SK-N-SH (cell line): ENCODE data around the gene ZDHHC14. TPM values are rescaled to one million over a fixed set of nuclear protein-coding genes. Genes with fewer than 3 reads are reported as not detected.

ENCODE experiments used
- CTCF ChIA-PET: fragments of 300-600, 350-600 bp; formaldehyde crosslinking; extraction: SDS; loops from one replicate; lab custom pipeline; 2021; lab: Yijun Ruan, JAX
- POLR2A ChIA-PET: fragments of 350-600 bp; sonication (Branson Sonifier 250); formaldehyde crosslinking; extraction: SDS; loops from one replicate; lab custom pipeline; 2020; ENCODE audit warnings: antibody characterized with exemption, inconsistent platforms; lab: Yijun Ruan, JAX
- DNase-seq: peaks from one replicate; pipeline ENCODE4 v3.0.0; 2012
- H2AFZ ChIP-seq: fragments of 200-600 bp; sonication (generic); 2 replicates; pipeline ENCODE4 v1.8.1; 2016; ENCODE audit warnings: antibody characterized with exemption, mild to moderate bottlenecking, low read depth
- H3F3A ChIP-seq: fragments of 200-600 bp; sonication (generic); replicated peaks from 2 replicates; pipeline ENCODE3; 2016; ENCODE audit warnings: antibody characterized with exemption, mild to moderate bottlenecking; ENCODE audit not compliant: insufficient read depth
- H3K27ac ChIP-seq, 2 experiments: fragments of 200-500 bp in 1 of 2; fragments of 200-600 bp in 1 of 2; sonication (Bioruptor generic) in 1 of 2; sonication (generic), shearing (Covaris generic) in 1 of 2; 2 replicates each; pipeline versions ENCODE4 v1.5.1 to v1.6.1; 2014 to 2016; ENCODE audit warnings: low read depth in 2 of 2, inconsistent platforms in 1 of 2, low read length in 1 of 2, mild to moderate bottlenecking in 1 of 2, mixed read lengths in 1 of 2
- H3K27me3 ChIP-seq: fragments of 200-600 bp; sonication (generic), shearing (Covaris generic); 2 replicates; pipeline ENCODE4 v1.6.1; 2016; ENCODE audit warnings: mixed run types; ENCODE audit not compliant: insufficient read depth
- H3K36me3 ChIP-seq, 2 experiments: fragments of 200-500 bp in 1 of 2; fragments of 200-600 bp in 1 of 2; sonication (Bioruptor generic) in 1 of 2; sonication (generic) in 1 of 2; replicated peaks in 1 of 2; 2 replicates each; pipeline versions ENCODE3 to v1.5.1; 2014 to 2016; ENCODE audit warnings: low read length in 1 of 2, mild to moderate bottlenecking in 1 of 2; ENCODE audit not compliant: insufficient read depth in 2 of 2, control insufficient read depth in 1 of 2
- H3K4me1 ChIP-seq, 2 experiments: fragments of 200-500 bp in 1 of 2; fragments of 200-600 bp in 1 of 2; sonication (Bioruptor generic) in 1 of 2; sonication (generic), shearing (Covaris generic) in 1 of 2; 2 replicates each; pipeline versions ENCODE4 v1.5.1 to v1.6.1; 2014 to 2016; ENCODE audit warnings: low read depth in 1 of 2, low read length in 1 of 2, mixed run types in 1 of 2; ENCODE audit not compliant: insufficient read depth in 2 of 2, control insufficient read depth in 1 of 2
- H3K4me2 ChIP-seq: fragments of 200-600 bp; sonication (generic), shearing (Covaris generic); 2 replicates; pipeline ENCODE4 v1.6.1; 2017; ENCODE audit warnings: mixed run types
- H3K4me3 ChIP-seq, 2 experiments: fragments of 200-500 bp in 1 of 2; fragments of 200-600 bp in 1 of 2; sonication (Bioruptor generic) in 1 of 2; sonication (generic), shearing (Covaris generic) in 1 of 2; 2 replicates each; pipeline versions ENCODE4 v1.5.1 to v1.8.1; 2014 to 2016; ENCODE audit warnings: low read depth in 2 of 2, inconsistent platforms in 1 of 2, low read length in 1 of 2, mild to moderate bottlenecking in 1 of 2, mixed read lengths in 1 of 2, moderate library complexity in 1 of 2
- H3K79me2 ChIP-seq: fragments of 200-600 bp; sonication (generic); 2 replicates; pipeline ENCODE4 v1.8.1; 2017; ENCODE audit warnings: mild to moderate bottlenecking; ENCODE audit not compliant: insufficient read depth
- H3K9ac ChIP-seq: fragments of 200-600 bp; sonication (generic); 2 replicates; pipeline ENCODE4 v1.6.1; 2017; ENCODE audit warnings: mixed run types
- H3K9me2 ChIP-seq: fragments of 200-600 bp; sonication (generic); 2 replicates; pipeline ENCODE4 v1.6.1; 2017; ENCODE audit warnings: mixed run types
- H3K9me3 ChIP-seq: fragments of 200-600 bp; sonication (generic); 2 replicates; pipeline ENCODE4 v1.6.1; 2017; ENCODE audit warnings: mixed run types, mild to moderate bottlenecking, moderate library complexity
- H4K20me1 ChIP-seq: fragments of 200-600 bp; sonication (generic); 2 replicates; pipeline ENCODE4 v1.6.1; 2017; ENCODE audit warnings: mild to moderate bottlenecking, mixed run types; ENCODE audit not compliant: insufficient read depth
- EP300 ChIP-seq, 2 experiments: IDR thresholded peaks; 2 replicates each; pipeline versions ENCODE4 v1.4.0 to v1.6.1; 2012; ENCODE audit warnings: borderline replicate concordance in 1 of 2, low read depth in 1 of 2, low read length in 1 of 2
- FOSL2 ChIP-seq: IDR thresholded peaks from 2 replicates; pipeline ENCODE4 v1.4.0; 2012; ENCODE audit warnings: low read depth, mild to moderate bottlenecking, moderate library complexity, borderline replicate concordance
- FOXJ3 ChIP-seq: sonication (generic); formaldehyde crosslinking; IDR thresholded peaks from 2 replicates; pipeline ENCODE4 v1.5.1; 2020; ENCODE audit warnings: mild to moderate bottlenecking, missing genetic modification reagents
- JUND ChIP-seq: IDR thresholded peaks from 2 replicates; pipeline ENCODE4 v1.4.0; 2012
- NFIC ChIP-seq: IDR thresholded peaks from 2 replicates; pipeline ENCODE4 v1.4.0; 2012; ENCODE audit warnings: borderline replicate concordance
- RAD21 ChIP-seq: IDR thresholded peaks from 2 replicates; pipeline ENCODE4 v1.6.1; 2012; ENCODE audit warnings: mild to moderate bottlenecking, low read length
- RXRA ChIP-seq: IDR thresholded peaks from 2 replicates; pipeline ENCODE4 v1.4.0; 2012; ENCODE audit warnings: low read depth, mild to moderate bottlenecking, borderline replicate concordance
- SIN3A ChIP-seq: IDR thresholded peaks from 2 replicates; pipeline ENCODE4 v1.6.1; 2012; ENCODE audit warnings: low read depth, mild to moderate bottlenecking, low read length, moderate library complexity, borderline replicate concordance
- TEAD4 ChIP-seq: IDR thresholded peaks from 2 replicates; pipeline ENCODE4 v1.4.0; 2012; ENCODE audit warnings: mild to moderate bottlenecking, borderline replicate concordance; ENCODE audit not compliant: insufficient read depth
- WGBS: methylation state at CpG from one replicate; pipeline ENCODE4 v1.1.6; 2017; ENCODE audit warnings: low lambda C conversion rate; 5-methylcytosine and 5-hydroxymethylcytosine counted together
- polyA plus RNA-seq, 3 experiments: library from polyadenylated mRNA; depleted of rRNA; stranded (reverse); fragments of >200 nt; gene quantifications; 2 replicates each; pipeline ENCODE4 v1.2.3, GENCODE V29; 2012
- TF ChIP-seq, protein P1 (sequence below): IDR thresholded peaks from 2 replicates; pipeline ENCODE4 v1.4.0; 2012; ENCODE audit warnings: low read depth, borderline replicate concordance
- TF ChIP-seq, protein P2 (sequence below): fragments of 150-350 bp; IDR thresholded peaks from 2 replicates; pipeline ENCODE4 v1.6.1; 2017; ENCODE audit warnings: antibody characterized with exemption, low read length, low read depth, borderline replicate concordance
- TF ChIP-seq, protein P3 (sequence below): IDR thresholded peaks from 2 replicates; pipeline ENCODE4 v1.4.0; 2012; ENCODE audit warnings: low read depth
- TF ChIP-seq, protein P4 (sequence below): IDR thresholded peaks from 2 replicates; pipeline ENCODE4; 2012
- TF ChIP-seq, protein P5 (sequence below): fragments of 150-350 bp; IDR thresholded peaks from 2 replicates; pipeline ENCODE4 v1.6.1; 2016; ENCODE audit warnings: mild to moderate bottlenecking, low read depth, low read length

ZDHHC14 gene
- polyA plus RNA-seq, 1 of the 3 experiments (the other 2 are of a cell fraction), result 5.4 TPM

DNA sequence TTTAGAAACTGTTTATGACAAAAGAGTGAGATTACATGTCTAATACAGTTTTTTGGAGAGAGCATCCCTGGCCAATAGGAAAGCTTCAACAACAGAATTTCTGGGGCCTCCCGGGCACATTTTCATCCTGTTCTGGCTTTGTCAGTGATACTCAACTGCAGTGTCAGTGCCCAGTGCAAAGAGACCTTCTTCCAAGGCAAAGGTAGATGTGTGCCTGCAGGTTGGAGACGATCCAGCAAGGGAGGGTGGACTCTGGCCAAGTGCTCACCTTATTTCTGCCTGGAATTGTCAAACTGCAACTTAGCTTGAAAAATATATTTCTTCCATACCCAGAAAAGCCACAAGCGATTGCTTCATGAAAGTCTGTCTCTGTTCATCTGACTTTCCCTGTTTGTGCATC is 230.4 kb downstream of the ZDHHC14 start (continued):
- TF ChIP-seq, protein P1, sequence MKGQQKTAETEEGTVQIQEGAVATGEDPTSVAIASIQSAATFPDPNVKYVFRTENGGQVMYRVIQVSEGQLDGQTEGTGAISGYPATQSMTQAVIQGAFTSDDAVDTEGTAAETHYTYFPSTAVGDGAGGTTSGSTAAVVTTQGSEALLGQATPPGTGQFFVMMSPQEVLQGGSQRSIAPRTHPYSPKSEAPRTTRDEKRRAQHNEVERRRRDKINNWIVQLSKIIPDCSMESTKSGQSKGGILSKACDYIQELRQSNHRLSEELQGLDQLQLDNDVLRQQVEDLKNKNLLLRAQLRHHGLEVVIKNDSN, result no peak
- TF ChIP-seq JUND (no peak), TEAD4 (no peak), NFIC (no peak), SIN3A (no peak)
- TF ChIP-seq, protein P2, sequence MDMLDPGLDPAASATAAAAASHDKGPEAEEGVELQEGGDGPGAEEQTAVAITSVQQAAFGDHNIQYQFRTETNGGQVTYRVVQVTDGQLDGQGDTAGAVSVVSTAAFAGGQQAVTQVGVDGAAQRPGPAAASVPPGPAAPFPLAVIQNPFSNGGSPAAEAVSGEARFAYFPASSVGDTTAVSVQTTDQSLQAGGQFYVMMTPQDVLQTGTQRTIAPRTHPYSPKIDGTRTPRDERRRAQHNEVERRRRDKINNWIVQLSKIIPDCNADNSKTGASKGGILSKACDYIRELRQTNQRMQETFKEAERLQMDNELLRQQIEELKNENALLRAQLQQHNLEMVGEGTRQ, result no peak

DNA sequence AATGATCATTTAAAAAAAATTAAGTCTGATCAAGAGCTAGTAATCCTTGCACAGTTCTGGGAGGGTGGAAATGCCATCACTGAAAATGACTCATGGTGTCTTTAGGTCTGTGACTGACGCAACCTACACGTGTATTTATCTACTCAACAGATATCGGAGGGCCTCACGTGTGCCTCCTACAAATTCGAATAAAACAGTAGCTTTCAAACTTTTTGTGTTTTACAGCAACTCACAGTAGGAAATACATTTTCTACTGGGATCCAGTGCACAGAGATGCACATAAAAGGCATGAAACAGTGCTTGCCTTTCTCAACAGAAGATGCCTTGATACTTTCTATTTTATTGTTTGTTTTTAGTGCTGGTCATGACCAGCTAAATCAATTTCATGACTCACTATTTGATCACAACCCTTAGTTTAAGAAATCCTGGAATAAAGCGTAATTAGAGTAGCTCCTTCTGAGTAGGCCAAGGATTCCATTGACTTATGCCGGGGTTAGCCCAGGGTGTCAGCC is 232.1 kb downstream of the ZDHHC14 start:
- 13% methylated on average over 7 of the region's 7 CpGs for WGBS
- Histone ChIP-seq H3K4me2 (peak overlapping the region; percentile 60; the same call in 1 of the 2 replicates), H3F3A (peaks cover 9% of the 10 kb centered on the region), H3K27ac (peak overlapping the region in 1 of 2 experiments; percentile 80; a peak in 2 of 4 replicates), H4K20me1 (no peaks in the 10 kb centered on the region), H3K4me3 (no peak overlapping the region), H3K4me1 (no peaks in the 10 kb centered on the region), H3K79me2 (no peaks in the 10 kb centered on the region), H3K27me3 (no peaks in the 10 kb centered on the region), H3K36me3 (no peaks in the 10 kb centered on the region), H3K9me3 (no peaks in the 10 kb centered on the region), H2AFZ (no peak overlapping the region; the same call in 1 of the 2 replicates), H3K9me2 (no peaks in the 10 kb centered on the region), H3K9ac (peak overlapping the region; percentile 35; the same call in 1 of the 2 replicates)
- TF ChIP-seq, protein P1, result 0 out of 2 replicates have a peak, but pooled peaks have one; percentile 4
- TF ChIP-seq, protein P3, sequence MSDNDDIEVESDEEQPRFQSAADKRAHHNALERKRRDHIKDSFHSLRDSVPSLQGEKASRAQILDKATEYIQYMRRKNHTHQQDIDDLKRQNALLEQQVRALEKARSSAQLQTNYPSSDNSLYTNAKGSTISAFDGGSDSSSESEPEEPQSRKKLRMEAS, result peak; percentile 93
- peak; percentile 42; the same call in 1 of the 2 replicates for TF ChIP-seq FOSL2
- no peak for TF ChIP-seq FOXJ3
- 0 out of 2 replicates have a peak, but pooled peaks have one; percentile 22 for TF ChIP-seq JUND
- no peak for TF ChIP-seq RAD21
- peak; percentile 13; the same call in 1 of the 2 replicates for TF ChIP-seq RXRA
- TF ChIP-seq, protein P4, sequence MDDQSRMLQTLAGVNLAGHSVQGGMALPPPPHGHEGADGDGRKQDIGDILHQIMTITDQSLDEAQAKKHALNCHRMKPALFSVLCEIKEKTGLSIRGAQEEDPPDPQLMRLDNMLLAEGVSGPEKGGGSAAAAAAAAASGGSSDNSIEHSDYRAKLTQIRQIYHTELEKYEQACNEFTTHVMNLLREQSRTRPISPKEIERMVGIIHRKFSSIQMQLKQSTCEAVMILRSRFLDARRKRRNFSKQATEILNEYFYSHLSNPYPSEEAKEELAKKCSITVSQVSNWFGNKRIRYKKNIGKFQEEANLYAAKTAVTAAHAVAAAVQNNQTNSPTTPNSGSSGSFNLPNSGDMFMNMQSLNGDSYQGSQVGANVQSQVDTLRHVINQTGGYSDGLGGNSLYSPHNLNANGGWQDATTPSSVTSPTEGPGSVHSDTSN, result peak; percentile 43
- TF ChIP-seq EP300 (IDR thresholded peaks at IDR 0.05; ENCODE audit: borderline replicate concordance in 1 of 2, low read depth in 1 of 2, low read length in 1 of 2), result 0 out of 4 replicates have a peak, but pooled peaks of 1 of the 2 experiments have one; percentile 7
- TF ChIP-seq, protein P5, sequence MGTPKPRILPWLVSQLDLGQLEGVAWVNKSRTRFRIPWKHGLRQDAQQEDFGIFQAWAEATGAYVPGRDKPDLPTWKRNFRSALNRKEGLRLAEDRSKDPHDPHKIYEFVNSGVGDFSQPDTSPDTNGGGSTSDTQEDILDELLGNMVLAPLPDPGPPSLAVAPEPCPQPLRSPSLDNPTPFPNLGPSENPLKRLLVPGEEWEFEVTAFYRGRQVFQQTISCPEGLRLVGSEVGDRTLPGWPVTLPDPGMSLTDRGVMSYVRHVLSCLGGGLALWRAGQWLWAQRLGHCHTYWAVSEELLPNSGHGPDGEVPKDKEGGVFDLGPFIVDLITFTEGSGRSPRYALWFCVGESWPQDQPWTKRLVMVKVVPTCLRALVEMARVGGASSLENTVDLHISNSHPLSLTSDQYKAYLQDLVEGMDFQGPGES, result no peak
- DNase-seq, result no peak
- POLR2A ChIA-PET, result no interaction called here
- CTCF ChIA-PET, result interaction anchor here (1.5 to 1.8 kb wide), 2 partner anchors 54 to 55 kb away, joined by 5 to 6 read pairs; no protein-coding TSS in a partner anchor
